MM.1S (cell line): ENCODE data around the gene RPGR.

ENCODE experiments used
- CTCF ChIP-seq: fragments of 300-600 bp; sonication (generic); IDR thresholded peaks from 2 replicates; pipeline ENCODE4 v1.5.1; 2016; ENCODE audit warnings: antibody characterized with exemption, low read length, mixed read lengths
- EZH2 ChIP-seq: fragments of 300-600 bp; sonication (generic); optimal IDR thresholded peaks from 2 replicates; pipeline ENCODE3; 2017; ENCODE audit warnings: low read depth, mild to moderate bottlenecking, antibody characterized with exemption, low read length, mixed read lengths

- TF ChIP-seq CTCF (no peak), EZH2 (no peak)
Measured at GRCh38 chrX:38278682-38279081, 48.6 kb downstream of the RPGR start.
